CD4-positive, alpha-beta T cell (primary cell): ENCODE measurements around the gene C2orf72. TPM values are rescaled to one million over a fixed set of nuclear protein-coding genes. Genes with fewer than 3 reads are reported as not detected.

Experiments
- ATAC-seq: fragments of 200-7000 bp; cut with Tn5 transposase; one replicate; pipeline ENCODE4 v1.10.0; 2022; ENCODE audit warnings: mild to moderate bottlenecking; ENCODE audit not compliant: poor library complexity
- CTCF ChIA-PET: fragments of 350-600 bp; sonication (Branson Sonifier 250); formaldehyde crosslinking; loops from one replicate; lab custom pipeline; 2021; ENCODE audit warnings: antibody characterized with exemption, inconsistent platforms; lab: Charles Lee
- POLR2A ChIA-PET: fragments of 350-600 bp; sonication (Branson Sonifier 250); formaldehyde crosslinking; loops from one replicate; lab custom pipeline; 2021; ENCODE audit warnings: antibody characterized with exemption, inconsistent platforms; lab: Charles Lee
- DNase-seq, 14 experiments: peaks; one replicate each; pipeline ENCODE4 v3.0.0-alpha.2; 2013 to 2020; ENCODE audit warnings: mixed read lengths in 2 of 14
- H3K27ac ChIP-seq, 2 donors: one replicate each; pipeline versions ENCODE4 v1.5.1 to v1.7.0; 2013; ENCODE audit warnings: low read length in 2 of 2, low read depth in 1 of 2, mild to moderate bottlenecking in 1 of 2
- H3K27me3 ChIP-seq, 2 experiments: 1 replicate in 1 of 2; 2 replicates in 1 of 2; pipeline versions ENCODE4 v1.6.1 to v1.7.0; 2013; ENCODE audit warnings: low read length in 2 of 2, control low read depth in 1 of 2, mild to moderate bottlenecking in 1 of 2, moderate library complexity in 1 of 2; ENCODE audit not compliant: insufficient read depth in 2 of 2, control insufficient read depth in 1 of 2
- H3K36me3 ChIP-seq: one replicate; pipeline ENCODE4 v1.6.1; 2013; ENCODE audit warnings: low read length, control low read depth; ENCODE audit not compliant: insufficient read depth
- H3K4me1 ChIP-seq: one replicate; pipeline ENCODE4 v1.6.1; 2013; ENCODE audit warnings: low read length, control low read depth; ENCODE audit not compliant: insufficient read depth
- H3K4me3 ChIP-seq: one replicate; pipeline ENCODE4 v1.5.1; 2013; ENCODE audit warnings: mild to moderate bottlenecking, low read length, moderate library complexity
- H3K9me3 ChIP-seq, 2 experiments: 1 replicate in 1 of 2; 2 replicates in 1 of 2; pipeline versions ENCODE4 v1.6.1 to v1.7.0; 2013; ENCODE audit warnings: low read length in 2 of 2, mild to moderate bottlenecking in 2 of 2, control low read depth in 1 of 2, moderate library complexity in 1 of 2; ENCODE audit not compliant: control insufficient read depth in 1 of 2, insufficient read depth in 1 of 2
- H3K27ac Mint-ChIP-seq: one replicate; pipeline ENCODE4 v1.8.0; 2020; ENCODE audit warnings: mixed read lengths
- H3K27me3 Mint-ChIP-seq: one replicate; pipeline ENCODE4 v1.8.0; 2021; ENCODE audit warnings: mixed read lengths
- H3K36me3 Mint-ChIP-seq: one replicate; pipeline ENCODE4 v1.8.0; 2021; ENCODE audit warnings: low read depth, mixed read lengths
- H3K4me1 Mint-ChIP-seq: one replicate; pipeline ENCODE4 v1.8.0; 2021; ENCODE audit warnings: low read depth, mixed read lengths
- H3K4me3 Mint-ChIP-seq: one replicate; pipeline ENCODE4 v1.8.0; 2020; ENCODE audit warnings: mild to moderate bottlenecking, mixed read lengths
- H3K9me3 Mint-ChIP-seq: one replicate; pipeline ENCODE4 v1.8.0; 2020; ENCODE audit warnings: mixed read lengths
- intact Hi-C, 2 experiments: fragments of 100-400 bp; cut with DNase I in 1 of 2; cut with micrococcal nuclease in 1 of 2; formaldehyde crosslinking; loops; one replicate each; pipeline versions ENCODE4 v1.15.1 to v1.9.0; 2023 to 2025; cut with DNase I, micrococcal nuclease
- polyA plus RNA-seq, 2 donors: library from polyadenylated mRNA; unstranded; fragments of 120-200 nt; gene quantifications; one replicate each; pipeline ENCODE4 v1.2.1, GENCODE V29; 2013
- total RNA-seq, 174 experiments: library from RNA in 2 of 174; stranded (reverse) in 2 of 174; gene quantifications; one replicate each; pipeline ENCODE4 v1.2.3 and lab custom pipeline; 2021 to 2026
- TF ChIP-seq, protein P1 (sequence below): fragments of 200-600 bp; IDR thresholded peaks from one replicate; pipeline ENCODE4 v1.8.0; 2022; ENCODE audit warnings: antibody characterized with exemption, mild to moderate bottlenecking

The C2orf72 gene
- not detected for total RNA-seq
- polyA plus RNA-seq (2013, experiment 1 of 2): not detected
- polyA plus RNA-seq (2013, experiment 2 of 2): 0.01 TPM
- total RNA-seq (lab: John Stamatoyannopoulos, UW): 0 to 3.4 (median 0) reads per million in 172 experiments

DNA sequence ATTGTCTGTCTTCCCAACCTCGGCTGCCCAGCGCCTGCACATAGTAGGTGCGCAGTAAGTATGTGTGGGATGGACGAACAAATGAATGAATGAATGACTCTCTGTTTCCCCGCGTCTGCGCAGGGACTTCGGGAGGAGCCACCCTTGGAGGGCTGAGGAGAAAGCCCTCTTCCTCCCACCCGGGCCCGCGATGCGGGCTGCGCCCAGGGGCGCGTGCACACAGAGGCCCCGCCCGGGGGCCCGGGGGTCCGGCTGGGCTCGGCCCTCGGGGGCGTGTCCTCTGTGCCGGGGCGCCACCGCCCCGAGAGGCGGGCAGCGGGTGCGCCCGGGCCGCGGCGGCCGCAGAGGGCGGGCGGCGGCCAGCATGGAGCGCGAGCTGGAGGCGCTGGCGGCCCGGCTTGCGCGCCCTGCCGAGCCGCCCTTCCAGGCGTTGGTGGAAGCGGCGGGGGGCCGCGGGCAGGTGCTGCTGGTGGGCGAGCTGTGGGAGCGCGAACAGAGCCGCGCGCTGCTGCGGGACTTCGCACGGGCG, at the start of gene C2orf72:
Gene C2orf72 (plus strand): TSS at position 322 of the 529 bp plus-strand sequence. CDS start 43 bp downstream, at position 365.
- no peaks in the 10 kb centered on the region for H3K9me3 ChIP-seq
- TF ChIP-seq, protein P1, sequence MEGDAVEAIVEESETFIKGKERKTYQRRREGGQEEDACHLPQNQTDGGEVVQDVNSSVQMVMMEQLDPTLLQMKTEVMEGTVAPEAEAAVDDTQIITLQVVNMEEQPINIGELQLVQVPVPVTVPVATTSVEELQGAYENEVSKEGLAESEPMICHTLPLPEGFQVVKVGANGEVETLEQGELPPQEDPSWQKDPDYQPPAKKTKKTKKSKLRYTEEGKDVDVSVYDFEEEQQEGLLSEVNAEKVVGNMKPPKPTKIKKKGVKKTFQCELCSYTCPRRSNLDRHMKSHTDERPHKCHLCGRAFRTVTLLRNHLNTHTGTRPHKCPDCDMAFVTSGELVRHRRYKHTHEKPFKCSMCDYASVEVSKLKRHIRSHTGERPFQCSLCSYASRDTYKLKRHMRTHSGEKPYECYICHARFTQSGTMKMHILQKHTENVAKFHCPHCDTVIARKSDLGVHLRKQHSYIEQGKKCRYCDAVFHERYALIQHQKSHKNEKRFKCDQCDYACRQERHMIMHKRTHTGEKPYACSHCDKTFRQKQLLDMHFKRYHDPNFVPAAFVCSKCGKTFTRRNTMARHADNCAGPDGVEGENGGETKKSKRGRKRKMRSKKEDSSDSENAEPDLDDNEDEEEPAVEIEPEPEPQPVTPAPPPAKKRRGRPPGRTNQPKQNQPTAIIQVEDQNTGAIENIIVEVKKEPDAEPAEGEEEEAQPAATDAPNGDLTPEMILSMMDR: no peak
- POLR2A ChIA-PET: no interaction called here
- Mint-ChIP-seq H3K36me3 (no peaks in the 10 kb centered on the region), H3K9me3 (no peaks in the 10 kb centered on the region), H3K4me3 (peak within 1 kb of the TSS; percentile 74), H3K27ac (no peak within 1 kb of the TSS), H3K4me1 (no peaks in the 10 kb centered on the region), H3K27me3 (peaks cover 86% of the 10 kb centered on the region)
- H3K27ac ChIP-seq: no peak within 1 kb of the TSS
- peaks cover 42 to 56% of the 10 kb centered on the region in 2 experiments for H3K27me3 ChIP-seq
- intact Hi-C loops: no loop called here
- no peaks in the 10 kb centered on the region for H3K36me3 ChIP-seq
- H3K4me1 ChIP-seq: peaks cover 7% of the 10 kb centered on the region
- ATAC-seq: no peak
- no peak for DNase-seq
- no peak within 1 kb of the TSS for H3K4me3 ChIP-seq
- CTCF ChIA-PET: no interaction called here

DNA sequence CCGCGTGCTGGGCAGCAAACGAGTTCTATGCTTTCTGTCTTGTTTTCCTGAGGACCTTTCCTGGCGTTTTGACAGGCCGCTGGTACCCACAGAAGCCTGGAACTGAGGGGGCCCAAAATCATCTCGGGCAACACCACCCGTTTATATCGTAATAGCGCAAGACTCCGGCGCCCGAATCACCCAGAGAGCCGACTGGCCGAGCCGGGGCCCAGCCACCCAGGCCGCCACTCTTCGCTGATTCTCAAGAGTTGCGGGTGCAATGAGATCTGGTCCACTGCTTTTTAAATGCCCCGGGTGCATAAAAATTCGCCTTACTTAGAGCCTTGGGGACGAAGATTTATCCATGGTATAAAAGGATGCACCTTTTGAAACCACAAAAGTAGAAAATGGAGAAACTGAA, 47.6 kb upstream of the C2orf72 start:
- no peaks in the 10 kb centered on the region for H3K36me3 Mint-ChIP-seq
- no peak overlapping the region for H3K27ac ChIP-seq
- ChIA-PET POLR2A (no interaction called here), CTCF (interaction anchor here (1.6 kb wide), 1 partner anchor 165 kb away, joined by 4 read pairs; no protein-coding TSS in a partner anchor)
- intact Hi-C loops: no loop called here
- TF ChIP-seq, protein P1: no peak
- H3K27me3 ChIP-seq: peaks cover 8 to 10% of the 10 kb centered on the region in 2 experiments
- DNase-seq (no peak), ATAC-seq (no peak)
- H3K36me3 ChIP-seq: no peaks in the 10 kb centered on the region
- H3K4me1 ChIP-seq: peaks cover 22% of the 10 kb centered on the region
- peaks cover 16% of the 10 kb centered on the region for H3K4me1 Mint-ChIP-seq
- H3K4me3 Mint-ChIP-seq: no peak overlapping the region
- no peaks in the 10 kb centered on the region for H3K9me3 ChIP-seq
- H3K4me3 ChIP-seq: no peak overlapping the region
- H3K27me3 Mint-ChIP-seq: peaks cover 38% of the 10 kb centered on the region
- H3K27ac Mint-ChIP-seq: no peak overlapping the region
- H3K9me3 Mint-ChIP-seq: no peaks in the 10 kb centered on the region

DNA sequence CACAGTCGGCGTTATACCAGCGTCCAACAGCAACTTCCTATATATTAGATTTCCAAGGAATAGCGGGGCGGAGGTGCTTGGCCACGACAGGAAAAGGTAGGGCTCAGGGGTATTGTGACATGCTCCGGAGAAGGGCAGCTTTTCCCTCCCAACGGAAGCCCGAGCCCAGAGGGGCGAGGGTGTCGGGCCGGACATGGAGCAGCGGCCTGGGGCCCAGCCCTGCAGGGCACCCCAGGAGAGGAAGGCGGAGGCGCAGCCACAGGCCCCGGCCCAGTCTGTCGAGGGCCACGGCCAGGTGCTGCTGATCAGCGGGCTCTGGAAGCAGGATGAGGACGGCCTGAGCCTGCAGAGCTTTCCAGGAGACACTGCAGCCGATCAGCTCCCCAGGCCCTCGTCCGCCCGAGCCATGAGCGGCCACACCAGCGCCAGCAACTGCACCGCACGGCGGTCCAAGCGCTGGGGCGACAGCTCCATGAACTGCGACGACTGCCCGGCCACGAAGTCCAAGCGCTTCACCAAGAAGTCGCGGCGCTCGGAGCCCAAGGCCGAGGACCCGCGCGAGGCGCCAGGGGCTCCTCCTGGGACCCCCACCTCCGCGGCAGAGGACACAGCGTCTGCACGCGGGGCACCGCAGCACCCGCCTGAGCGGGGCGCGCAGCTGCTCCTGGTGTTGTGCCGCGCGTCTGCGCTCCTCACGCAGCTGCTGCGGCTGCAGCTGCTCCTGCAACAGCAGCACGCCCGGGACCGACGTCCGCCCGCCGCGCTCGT, 47.0 kb upstream of the C2orf72 start:
- H3K36me3 Mint-ChIP-seq: no peaks in the 10 kb centered on the region
- intact Hi-C loops: no loop called here
- Histone ChIP-seq H3K27ac (no peak overlapping the region), H3K36me3 (no peaks in the 10 kb centered on the region), H3K9me3 (no peaks in the 10 kb centered on the region), H3K4me1 (peaks cover 16% of the 10 kb centered on the region), H3K27me3 (peaks cover 8 to 10% of the 10 kb centered on the region in 2 experiments), H3K4me3 (no peak overlapping the region)
- no peak overlapping the region for H3K4me3 Mint-ChIP-seq
- TF ChIP-seq, protein P1: no peak
- H3K9me3 Mint-ChIP-seq: no peaks in the 10 kb centered on the region
- DNase-seq (no peak), ATAC-seq (no peak)
- peaks cover 10% of the 10 kb centered on the region for H3K4me1 Mint-ChIP-seq
- peaks cover 42% of the 10 kb centered on the region for H3K27me3 Mint-ChIP-seq
- H3K27ac Mint-ChIP-seq: no peak overlapping the region
- POLR2A ChIA-PET: no interaction called here
- CTCF ChIA-PET: no interaction called here
